ELF-1 (cell line): ENCODE data around the gene NR1D1.

Experiments used
- DNase-seq: peaks from one replicate; pipeline ENCODE4 v3.0.0-alpha.2; 2016; ENCODE audit warnings: low read depth, low spot score

The NR1D1 gene

GRCh38 chr17:40075201-40075941 lies 25.0 kb downstream of the NR1D1 start:
- DNase-seq = peak; percentile 83

DNA sequence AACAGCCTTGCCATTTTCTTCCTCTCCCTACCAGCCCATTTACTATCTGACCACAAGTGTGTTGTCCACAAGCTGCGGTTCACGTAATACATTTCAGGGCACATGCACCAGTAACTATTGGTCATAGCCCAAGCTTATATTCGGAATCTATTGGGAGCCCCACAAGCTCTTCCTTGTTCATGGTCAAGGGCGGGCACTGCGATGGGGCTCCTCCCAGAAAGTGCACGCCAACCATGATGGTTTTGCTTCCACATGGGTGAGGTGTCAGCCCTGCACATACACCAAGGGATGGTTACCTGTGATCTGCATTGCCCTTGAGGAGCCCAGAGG lies 25.6 kb downstream of the NR1D1 start:
- DNase-seq = no peak

DNA sequence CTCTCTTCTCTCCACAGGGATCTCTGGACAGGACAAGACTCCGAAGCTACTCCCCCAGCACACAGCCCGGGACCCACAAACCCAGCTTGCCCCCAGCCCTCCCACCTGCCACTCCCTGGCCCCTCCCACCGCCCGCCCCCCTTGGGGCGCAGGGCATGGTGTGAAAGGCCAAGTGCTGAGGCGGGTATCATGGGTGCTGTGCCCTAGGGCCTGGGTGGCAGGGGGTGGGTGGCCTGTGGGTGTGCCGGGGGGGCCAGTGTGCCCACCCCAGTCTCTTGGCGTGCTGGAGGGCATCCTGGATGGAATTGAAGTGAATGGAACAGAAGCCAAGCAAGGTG lies 26.2 kb downstream of the NR1D1 start:
- no peak for DNase-seq

GRCh38 chr17:40073454-40074174 lies 26.8 kb downstream of the NR1D1 start:
- DNase-seq = no peak

DNA sequence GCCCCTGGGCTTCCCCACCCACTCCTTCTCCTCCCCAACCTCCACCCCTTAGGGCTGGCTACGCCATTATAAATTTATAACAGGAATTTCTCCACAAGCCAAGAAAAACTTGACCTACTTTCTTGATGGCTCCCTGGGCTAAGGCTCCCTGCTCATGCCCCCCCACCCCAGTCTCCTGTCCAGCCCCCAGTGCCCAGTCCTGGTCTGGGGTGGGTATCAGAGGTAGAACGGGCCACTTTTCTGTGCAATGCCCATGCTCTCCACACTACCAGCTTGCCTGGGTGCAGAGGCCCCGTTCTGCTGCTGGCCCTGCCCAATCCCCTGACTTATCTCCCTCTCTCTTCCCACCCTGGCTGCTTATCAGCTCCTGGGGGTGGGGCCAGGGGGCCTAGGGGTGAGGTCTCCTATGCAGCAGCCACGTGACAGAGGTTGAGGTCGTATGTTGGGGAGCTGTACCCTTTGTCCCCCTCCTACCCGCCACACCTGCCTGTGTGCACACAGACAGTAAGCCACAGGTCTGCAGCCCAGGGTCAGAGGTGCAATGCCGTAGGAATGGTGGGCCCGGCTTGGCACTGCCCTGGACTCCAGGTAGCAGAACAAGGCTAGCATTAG lies 27.5 kb downstream of the NR1D1 start:
- no peak for DNase-seq

GRCh38 chr17:40072040-40072734 lies 28.2 kb downstream of the NR1D1 start:
- no peak for DNase-seq

DNA sequence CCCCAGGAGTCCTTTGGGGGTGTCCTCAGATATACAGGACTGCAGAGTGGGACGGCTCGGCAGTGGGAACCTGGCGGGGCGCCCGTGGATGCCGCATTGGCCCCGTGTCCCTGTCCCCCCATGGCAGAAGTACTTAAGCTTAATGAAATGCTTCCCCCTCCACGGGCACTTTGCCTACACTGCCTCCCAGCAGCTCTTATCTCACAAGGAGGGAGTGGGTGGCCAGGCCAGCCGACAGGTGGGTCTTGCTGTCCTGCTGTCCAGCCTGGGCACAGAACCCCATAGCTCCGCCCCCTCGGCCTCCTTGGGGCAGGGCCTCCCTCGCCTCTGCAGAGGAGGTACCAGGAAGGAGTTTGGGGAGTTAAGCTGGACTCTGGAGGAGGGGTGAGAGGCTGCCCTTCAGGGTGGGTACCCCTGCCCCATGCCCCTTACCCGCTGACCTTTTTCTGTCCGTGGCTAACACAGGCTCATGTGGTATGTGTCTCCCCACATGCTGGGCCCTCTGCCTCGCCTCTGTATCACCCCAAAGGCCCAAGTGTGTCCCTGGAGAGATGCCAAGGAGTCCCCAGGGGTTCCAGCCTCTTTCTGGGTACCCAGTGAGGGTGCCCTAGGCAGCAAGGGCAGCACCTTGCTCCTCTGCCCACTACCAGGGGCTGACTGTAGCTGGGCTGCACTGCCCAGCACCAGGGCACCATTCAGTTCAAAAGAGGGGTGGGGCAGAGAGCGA lies 28.9 kb downstream of the NR1D1 start:
- DNase-seq = no peak

- DNase-seq = no peak
Measured at GRCh38 chr17:40070709-40071312, 29.6 kb downstream of the NR1D1 start.

- DNase-seq = no peak
Measured at GRCh38 chr17:40069751-40070708, 30.4 kb downstream of the NR1D1 start.

GRCh38 chr17:40068917-40069750 lies 31.3 kb downstream of the NR1D1 start:
- DNase-seq = peak; percentile 42

- DNase-seq = no peak
Measured at GRCh38 chr17:40068584-40068916, 31.8 kb downstream of the NR1D1 start.

- no peak for DNase-seq
Measured at GRCh38 chr17:40068129-40068581, 32.2 kb downstream of the NR1D1 start.

DNA sequence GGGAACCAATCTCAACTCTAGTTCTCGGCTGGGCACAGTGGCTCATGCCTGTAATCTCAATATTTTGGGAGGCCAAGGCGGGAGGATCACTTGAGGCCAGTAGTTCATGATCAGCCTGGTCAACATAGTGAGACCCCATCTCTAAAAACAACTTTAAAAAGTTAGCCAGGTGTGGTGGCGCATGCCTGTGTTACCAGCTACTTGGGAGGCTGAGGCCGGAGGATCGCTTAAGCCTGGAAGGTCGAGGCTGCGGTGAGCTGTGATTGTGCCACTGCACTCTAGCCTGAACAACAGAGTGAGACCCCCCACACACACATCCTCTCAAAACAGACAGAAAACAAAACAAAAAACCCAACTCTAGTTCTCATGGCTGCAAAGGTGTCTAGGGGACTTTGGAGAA lies 32.7 kb downstream of the NR1D1 start:
- DNase-seq = no peak

DNA sequence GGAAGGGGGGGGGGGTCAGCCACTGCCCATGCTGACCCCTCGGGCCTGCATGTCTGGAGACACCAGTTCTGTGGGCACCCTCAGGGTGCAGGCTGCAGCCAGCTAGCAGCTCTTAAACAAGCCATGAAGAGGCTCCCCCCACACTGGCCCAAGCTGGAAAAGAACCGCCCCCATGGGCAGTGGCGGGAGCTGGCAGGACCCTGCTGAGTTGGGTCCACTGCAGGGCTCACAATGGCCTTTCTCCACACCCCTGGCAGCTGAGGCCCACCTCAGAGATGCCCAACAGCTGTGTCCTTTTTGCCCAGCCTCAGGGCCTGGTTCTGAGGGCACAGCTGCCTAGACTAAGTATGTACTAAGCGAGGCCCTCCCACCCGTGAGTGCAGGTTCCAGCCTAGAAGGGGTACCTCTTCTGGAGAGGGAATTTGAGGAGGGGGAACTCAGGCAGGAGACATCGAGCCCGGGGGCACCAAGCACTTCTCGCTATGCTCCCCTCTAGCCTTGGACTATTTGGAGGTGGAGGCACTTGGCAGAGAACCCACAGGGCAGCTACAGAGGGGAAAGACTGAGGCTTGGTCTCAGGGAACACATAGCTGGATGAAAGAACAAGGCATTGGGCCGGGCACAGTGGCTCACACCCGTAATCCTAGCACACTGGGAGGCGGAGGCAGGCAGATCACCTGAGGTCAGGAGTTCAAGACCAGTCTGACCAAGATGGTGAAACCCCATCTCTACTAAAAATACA lies 34.4 kb downstream of the NR1D1 start:
- DNase-seq = no peak

DNA sequence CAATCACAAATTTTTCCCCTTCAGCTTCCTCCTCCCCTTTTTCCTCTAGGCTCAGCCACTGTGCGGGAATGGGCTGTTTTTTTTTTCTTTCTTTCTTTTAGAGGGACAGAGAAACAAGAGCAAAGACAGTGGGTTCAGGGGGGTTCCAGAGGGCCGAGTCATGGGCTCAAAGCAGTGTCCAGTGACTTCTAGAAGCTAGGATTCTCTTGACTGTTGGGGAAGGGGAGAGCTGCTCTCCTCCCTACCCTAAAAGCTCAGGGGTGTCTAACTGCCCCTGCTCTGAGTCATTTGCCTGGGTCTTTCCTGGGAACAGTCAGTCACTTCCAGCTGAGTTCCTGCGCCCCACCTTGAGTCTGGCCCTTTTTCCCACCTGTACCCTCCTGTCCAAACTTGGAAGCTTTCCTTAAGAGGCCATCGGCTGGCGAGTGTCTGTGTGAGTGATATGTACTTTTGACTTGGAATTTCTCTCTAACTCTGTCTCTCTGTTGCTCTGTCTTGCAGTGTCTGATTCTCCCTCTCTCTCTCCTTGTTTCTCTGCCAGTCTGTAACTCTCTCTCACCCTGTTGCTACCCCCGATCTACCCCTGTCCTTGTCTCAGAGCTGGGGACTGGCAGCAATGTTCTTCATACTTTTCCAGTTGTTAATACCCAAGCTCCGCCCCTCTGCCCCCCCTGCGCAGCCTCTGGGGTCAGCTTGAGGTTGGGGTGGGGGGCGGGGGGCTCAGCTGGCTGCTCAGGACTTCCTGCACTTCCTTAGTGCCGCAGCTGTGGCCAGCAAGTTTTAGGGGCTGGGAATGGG lies 35.2 kb downstream of the NR1D1 start:
- no peak for DNase-seq

DNA sequence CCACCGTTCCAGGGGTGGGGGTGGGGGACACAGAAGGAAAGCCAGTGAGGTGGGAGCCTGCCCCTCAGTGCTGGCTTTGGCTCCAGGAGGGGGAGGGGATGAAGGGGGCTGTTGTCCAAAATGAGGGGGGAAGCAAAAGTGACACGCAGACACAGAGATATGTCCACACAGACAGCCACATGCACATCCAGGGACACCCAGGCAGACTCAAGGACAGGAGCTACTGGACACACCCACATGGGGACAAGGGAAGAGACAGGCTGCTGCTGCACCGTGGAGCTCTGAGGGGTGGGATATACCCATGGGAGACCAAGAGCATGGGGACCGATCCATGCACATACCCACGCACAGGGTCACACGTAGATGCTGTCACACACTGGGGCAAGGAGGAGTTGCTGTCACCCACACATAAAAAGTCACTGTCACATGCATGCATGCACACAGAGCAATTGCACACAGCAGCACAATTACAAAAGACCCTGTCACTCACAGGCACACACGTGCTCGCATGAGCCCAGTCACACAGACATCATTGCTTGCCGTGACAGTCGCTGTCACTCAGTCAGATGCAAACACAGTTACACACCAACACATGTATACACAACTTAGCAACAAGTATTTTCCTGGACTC lies 36.4 kb downstream of the NR1D1 start:
- no peak for DNase-seq

- DNase-seq = peak; percentile 73
Measured at GRCh38 chr17:40063187-40063771, 37.1 kb downstream of the NR1D1 start.
